GM19452 (cell line): Measurements from ENCODE around the gene RASAL2.

ENCODE experiments used
- ATAC-seq: cut with Tn5 transposase; IDR thresholded peaks from one replicate; pipeline ENCODE4 v1.9.1; 2021; ENCODE audit not compliant: unreplicated experiment

Gene RASAL2

GRCh38 chr1:178093951-178094738 is at the start of gene RASAL2:
RASAL2 (plus strand) TSS chr1:178094104; CDS start chr1:178094493, 389 bp downstream.
- ATAC-seq, result peak; percentile 42

DNA sequence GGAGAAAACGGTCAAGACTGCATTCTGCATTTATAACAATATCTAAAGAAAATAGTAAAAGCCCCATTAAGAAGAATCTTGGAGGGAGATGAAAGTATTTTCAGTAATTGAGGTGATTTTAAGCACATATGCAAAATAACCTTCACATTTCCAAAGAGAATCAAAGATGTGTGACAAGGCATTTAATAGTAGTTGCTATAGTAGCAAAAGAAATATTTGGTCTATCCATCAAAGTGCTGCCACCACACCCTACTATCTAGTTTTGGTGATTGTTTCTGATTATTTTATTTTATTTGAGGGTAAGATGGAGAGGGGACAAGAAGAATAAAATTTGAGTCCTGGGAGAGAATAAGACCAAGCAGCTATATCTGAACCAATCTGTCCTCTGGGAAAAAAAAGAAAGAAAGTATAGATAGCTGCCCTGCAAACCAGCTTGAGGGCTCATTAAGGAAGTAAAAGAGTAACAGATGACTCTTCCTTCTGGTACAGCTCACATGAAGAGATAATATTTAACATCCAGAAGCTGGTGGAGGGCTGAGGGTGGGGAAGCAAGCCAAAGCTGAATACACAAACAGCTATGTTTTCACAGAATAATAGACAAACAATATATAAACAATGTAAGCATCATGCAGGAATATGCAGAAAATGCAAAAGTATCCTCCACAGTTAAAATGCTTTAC is 47.2 kb upstream of the RASAL2 start:
- no peak for ATAC-seq

GRCh38 chr1:178047403-178048093 is 46.4 kb upstream of the RASAL2 start:
- ATAC-seq, result no peak

DNA sequence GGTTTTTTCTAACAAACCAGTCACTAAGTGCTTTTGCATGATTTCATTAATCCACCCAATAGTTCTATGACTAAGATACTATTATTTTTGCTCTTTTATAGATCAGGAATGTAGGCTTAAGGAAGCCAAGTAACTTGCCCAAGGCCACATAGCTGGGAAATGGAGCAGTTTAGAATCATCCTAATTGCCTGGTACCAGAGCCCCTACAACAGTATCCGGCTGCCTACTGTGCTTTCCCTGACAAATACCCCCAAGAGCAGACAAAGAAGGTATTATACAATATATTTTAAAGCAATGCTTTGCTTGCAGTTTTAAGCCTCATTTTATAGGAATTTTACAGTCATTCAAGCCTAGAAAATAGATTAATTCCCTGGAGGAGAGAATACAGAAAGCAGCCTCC is 45.5 kb upstream of the RASAL2 start:
- ATAC-seq, result no peak

DNA sequence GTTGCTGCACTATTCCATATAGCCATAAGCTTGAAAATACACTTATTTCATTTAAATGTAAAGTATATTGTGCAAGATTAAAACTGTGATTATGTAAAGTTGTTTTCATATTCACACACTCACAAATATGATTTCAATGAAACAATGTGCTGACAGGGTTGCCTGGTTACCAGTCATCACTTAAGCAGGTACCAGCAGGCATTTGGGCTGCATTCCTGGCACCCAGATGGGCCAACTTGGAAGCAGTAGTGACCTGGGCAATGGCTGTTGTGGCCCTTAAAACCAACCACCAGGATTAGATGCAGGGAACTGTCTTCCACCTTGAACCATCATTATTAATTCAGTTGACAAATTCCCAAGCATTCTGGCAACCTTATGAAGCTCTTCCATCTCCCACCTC is 45.0 kb upstream of the RASAL2 start:
- no peak for ATAC-seq

GRCh38 chr1:178050084-178050483 is 43.8 kb upstream of the RASAL2 start:
- ATAC-seq, result no peak

DNA sequence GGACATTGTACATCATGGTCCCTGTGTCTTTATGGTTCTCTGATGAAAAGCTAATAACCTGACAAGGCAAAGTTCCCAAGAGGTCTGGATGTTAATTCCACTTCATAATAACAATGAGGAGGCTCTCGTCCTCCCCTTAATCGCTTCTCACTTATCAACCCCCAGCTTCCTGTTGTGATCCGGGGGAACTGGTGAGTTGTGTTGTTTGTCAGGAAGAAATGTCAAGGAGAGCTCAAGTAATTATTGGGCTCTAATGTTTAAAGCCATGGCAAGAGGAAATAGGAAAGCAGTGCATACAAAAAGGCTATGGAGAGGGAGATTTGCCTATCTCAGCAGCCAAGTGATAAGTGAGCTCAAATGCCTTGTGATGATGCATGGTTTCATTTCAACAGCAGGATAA is 42.8 kb upstream of the RASAL2 start:
- ATAC-seq, result no peak

- ATAC-seq, result no peak
These were observed 41.0 kb upstream of the RASAL2 start for GRCh38 chr1:178052650-178053461.

GRCh38 chr1:178055093-178055492 is 38.8 kb upstream of the RASAL2 start:
- no peak for ATAC-seq

GRCh38 chr1:178055779-178056471 is 38.0 kb upstream of the RASAL2 start:
- peak; percentile 89 for ATAC-seq

DNA sequence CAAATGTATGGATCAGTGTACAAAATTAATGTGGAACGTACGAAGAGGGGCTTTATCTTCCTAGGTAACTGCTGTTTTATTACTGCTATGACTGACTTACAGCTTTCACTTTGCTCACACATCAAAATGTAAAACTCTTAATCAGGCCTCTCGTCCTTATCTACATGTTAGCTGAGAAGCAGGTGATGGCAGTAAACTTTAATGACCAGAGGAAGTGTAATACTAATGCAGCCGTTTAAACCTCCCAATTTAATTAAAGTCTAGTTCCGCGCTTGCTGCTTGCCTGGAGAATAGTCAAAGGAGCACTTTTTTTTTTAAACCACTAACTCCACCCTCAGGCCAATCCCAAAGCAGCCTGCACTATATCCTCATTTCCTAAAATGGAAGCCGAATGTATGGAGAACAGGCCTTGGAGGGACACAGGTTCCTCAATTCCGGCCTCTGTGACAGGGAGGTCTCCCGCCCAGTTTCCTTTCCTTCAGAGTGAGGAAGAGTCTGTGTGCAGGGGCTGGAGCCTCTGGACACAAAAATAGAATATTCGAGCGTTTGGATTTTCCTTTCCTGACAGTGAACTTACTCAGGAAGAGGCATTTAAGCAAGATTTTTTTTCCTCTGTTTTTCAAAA is 36.7 kb upstream of the RASAL2 start:
- no peak for ATAC-seq

DNA sequence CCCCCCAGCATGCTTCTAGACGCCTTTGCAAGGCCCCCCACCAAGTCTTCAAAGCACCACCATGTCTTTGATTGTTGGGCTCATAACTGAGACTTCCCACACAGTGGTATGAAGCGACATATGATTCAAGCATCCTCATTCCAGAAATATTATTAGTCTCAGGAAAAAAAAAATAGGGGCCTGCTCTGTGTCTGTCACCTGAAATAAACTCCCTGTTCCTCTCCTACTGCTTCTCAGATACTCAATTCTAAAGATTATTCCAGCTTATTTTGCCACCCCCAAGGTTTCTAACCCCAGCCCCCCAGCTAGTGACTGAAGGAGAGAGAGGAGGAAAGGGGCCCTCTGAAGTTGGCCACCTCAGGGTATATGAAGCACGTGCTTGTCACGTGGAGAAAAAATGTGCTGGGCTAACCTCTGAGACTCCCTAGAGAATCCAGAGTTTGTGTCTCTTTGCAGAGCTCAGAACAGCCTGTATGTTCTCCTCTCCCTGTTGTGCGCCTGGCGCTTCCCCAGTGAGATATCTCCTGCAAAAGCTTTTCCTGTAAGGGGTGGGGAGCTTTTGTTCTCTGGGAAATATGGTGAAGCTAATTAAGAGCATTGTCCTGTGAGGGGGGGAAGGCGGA is 35.9 kb upstream of the RASAL2 start:
- ATAC-seq, result no peak

GRCh38 chr1:178060789-178061556 is 32.9 kb upstream of the RASAL2 start:
- ATAC-seq, result no peak

GRCh38 chr1:178061620-178062019 is 32.3 kb upstream of the RASAL2 start:
- ATAC-seq, result no peak

DNA sequence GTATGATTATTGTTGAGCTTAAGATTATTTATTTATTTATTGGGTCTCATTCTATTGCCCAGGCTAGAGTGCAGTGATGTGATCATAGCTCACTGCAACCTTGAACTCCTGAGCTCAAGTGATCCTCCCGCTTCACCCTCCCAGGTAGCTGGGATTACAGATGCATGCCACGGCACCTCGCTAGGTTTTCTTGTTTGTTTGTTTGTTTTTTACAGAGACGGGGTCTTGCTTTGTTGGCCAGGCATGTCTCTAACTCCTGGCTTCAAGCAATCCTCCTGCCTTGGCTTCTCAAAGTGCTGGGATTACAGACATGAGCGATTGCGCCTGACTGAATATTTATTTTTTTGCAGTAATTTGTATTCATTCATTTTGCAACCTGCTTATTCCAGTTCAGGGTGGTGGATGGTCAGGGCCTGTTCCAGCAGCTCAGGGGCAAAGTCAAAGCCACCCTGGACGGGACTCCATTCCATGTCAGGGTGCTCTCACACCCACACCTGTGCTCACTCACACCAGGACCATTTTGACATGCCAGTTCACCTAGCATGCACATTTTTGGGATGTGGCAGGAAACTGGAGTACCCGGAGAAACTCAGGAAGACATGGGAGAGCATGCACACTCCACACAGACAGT is 29.6 kb upstream of the RASAL2 start:
- no peak for ATAC-seq

GRCh38 chr1:178065250-178065649 is 28.7 kb upstream of the RASAL2 start:
- ATAC-seq, result no peak

GRCh38 chr1:178066296-178066907 is 27.5 kb upstream of the RASAL2 start:
- no peak for ATAC-seq
